Stimulated activated CD4-positive, alpha-beta T cell treated with anti-CD3 and anti-CD28 coated beads, TNF-alpha, amount 100 ng/mL, for 4 hours (primary cell): Measurements from ENCODE around the gene TRMT2A.

ENCODE experiments used
- DNase-seq, 3 experiments: peaks; one replicate each; pipeline ENCODE4 v3.0.0-alpha.2; 2020; ENCODE audit warnings: low read depth in 3 of 3

TRMT2A gene

GRCh38 chr22:20148414-20148813 is 31.4 kb upstream of the TRMT2A start:
- DNase-seq = no peak

GRCh38 chr22:20147237-20147988 is 30.4 kb upstream of the TRMT2A start:
- DNase-seq = no peak

- no peak for DNase-seq
These were observed 29.8 kb upstream of the TRMT2A start for GRCh38 chr22:20146777-20147176.

- DNase-seq = no peak
These were observed 28.8 kb upstream of the TRMT2A start for GRCh38 chr22:20145832-20146223.

GRCh38 chr22:20145206-20145831 is 28.3 kb upstream of the TRMT2A start:
- no peak for DNase-seq

GRCh38 chr22:20143883-20144665 is 27.0 kb upstream of the TRMT2A start:
- DNase-seq = no peak

- DNase-seq = no peak
These were observed 25.9 kb upstream of the TRMT2A start for GRCh38 chr22:20142711-20143621.

GRCh38 chr22:20141186-20142077 is 24.4 kb upstream of the TRMT2A start:
- DNase-seq = no peak

GRCh38 chr22:20140521-20140964 is 23.5 kb upstream of the TRMT2A start:
- DNase-seq = no peak

- no peak for DNase-seq
These were observed 23.1 kb upstream of the TRMT2A start for GRCh38 chr22:20140107-20140445.

GRCh38 chr22:20139391-20140106 is 22.5 kb upstream of the TRMT2A start:
- DNase-seq = no peak

- DNase-seq = no peak
These were observed 21.8 kb upstream of the TRMT2A start for GRCh38 chr22:20138868-20139267.

- no peak for DNase-seq
These were observed 21.4 kb upstream of the TRMT2A start for GRCh38 chr22:20138417-20138738.

GRCh38 chr22:20137671-20138416 is 20.8 kb upstream of the TRMT2A start:
- DNase-seq = no peak

- no peak for DNase-seq
These were observed 20.1 kb upstream of the TRMT2A start for GRCh38 chr22:20137113-20137512.

GRCh38 chr22:20136603-20136873 is 19.5 kb upstream of the TRMT2A start:
- no peak for DNase-seq

- no peak for DNase-seq
These were observed 19.0 kb upstream of the TRMT2A start for GRCh38 chr22:20135806-20136602.

- no peak for DNase-seq
These were observed 18.2 kb upstream of the TRMT2A start for GRCh38 chr22:20135265-20135664.
